Peyer's patch (tissue), 4 donors: ENCODE measurements around the gene CCDC167.

ENCODE experiments used
- CTCF ChIP-seq, 6 experiments: fragments of 450-650 bp in 4 of 6; fragments of 200-600 bp in 2 of 6; sonication (generic) in 1 of 6; IDR thresholded peaks; one replicate each; pipeline ENCODE4 v1.5.1; 2017 to 2019; ENCODE audit warnings: antibody characterized with exemption in 6 of 6, mild to moderate bottlenecking in 3 of 6, moderate library complexity in 1 of 6
- POLR2A ChIP-seq, 2 donors: fragments of 450-650 bp; IDR thresholded peaks; one replicate each; pipeline ENCODE4 v1.5.1; 2017; ENCODE audit warnings: antibody characterized with exemption in 2 of 2, mild to moderate bottlenecking in 2 of 2, moderate library complexity in 2 of 2

GRCh38 chr6:37521674-37522073, 22.0 kb upstream of the CCDC167 start:
- no peak for TF ChIP-seq CTCF (IDR thresholded peaks at IDR 0.05)
- no peak for TF ChIP-seq POLR2A (IDR thresholded peaks at IDR 0.05)
